Hepatocyte (in vitro differentiated cells): ENCODE data around the gene DEFB129.

Experiments used
- EZH2 ChIP-seq: fragments of 200-600 bp; sonication (generic); IDR thresholded peaks from 2 replicates; pipeline ENCODE4 v1.6.1; 2016; ENCODE audit warnings: antibody characterized with exemption, mild to moderate bottlenecking, borderline replicate concordance
- TF ChIP-seq, protein P1 (sequence below): fragments of 200-600 bp; sonication (generic); IDR thresholded peaks from 2 replicates; pipeline ENCODE4 v1.5.1; 2016; ENCODE audit warnings: antibody characterized with exemption, mild to moderate bottlenecking; ENCODE audit not compliant: poor library complexity

DNA sequence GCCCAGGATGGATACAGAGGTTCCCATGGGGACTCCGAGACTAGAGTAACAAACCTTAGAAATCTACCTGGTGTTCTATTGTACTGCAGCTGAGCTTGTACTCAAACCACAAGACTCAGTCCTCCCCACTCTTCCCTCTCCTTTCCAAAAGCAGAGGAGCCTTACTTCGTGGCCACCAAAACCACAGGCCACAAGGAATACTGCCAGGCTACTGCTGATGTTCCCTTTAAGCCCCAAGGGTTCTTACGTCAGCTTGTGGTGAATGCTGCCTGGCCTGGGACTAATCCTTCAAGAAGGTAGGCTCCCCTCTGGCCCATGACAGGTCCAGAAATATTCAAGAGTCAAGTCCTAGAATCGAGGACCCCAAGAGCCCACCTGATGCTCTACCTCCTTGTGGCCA, 27.1 kb upstream of the DEFB129 start:
- TF ChIP-seq EZH2, result no peak
- TF ChIP-seq, protein P1, sequence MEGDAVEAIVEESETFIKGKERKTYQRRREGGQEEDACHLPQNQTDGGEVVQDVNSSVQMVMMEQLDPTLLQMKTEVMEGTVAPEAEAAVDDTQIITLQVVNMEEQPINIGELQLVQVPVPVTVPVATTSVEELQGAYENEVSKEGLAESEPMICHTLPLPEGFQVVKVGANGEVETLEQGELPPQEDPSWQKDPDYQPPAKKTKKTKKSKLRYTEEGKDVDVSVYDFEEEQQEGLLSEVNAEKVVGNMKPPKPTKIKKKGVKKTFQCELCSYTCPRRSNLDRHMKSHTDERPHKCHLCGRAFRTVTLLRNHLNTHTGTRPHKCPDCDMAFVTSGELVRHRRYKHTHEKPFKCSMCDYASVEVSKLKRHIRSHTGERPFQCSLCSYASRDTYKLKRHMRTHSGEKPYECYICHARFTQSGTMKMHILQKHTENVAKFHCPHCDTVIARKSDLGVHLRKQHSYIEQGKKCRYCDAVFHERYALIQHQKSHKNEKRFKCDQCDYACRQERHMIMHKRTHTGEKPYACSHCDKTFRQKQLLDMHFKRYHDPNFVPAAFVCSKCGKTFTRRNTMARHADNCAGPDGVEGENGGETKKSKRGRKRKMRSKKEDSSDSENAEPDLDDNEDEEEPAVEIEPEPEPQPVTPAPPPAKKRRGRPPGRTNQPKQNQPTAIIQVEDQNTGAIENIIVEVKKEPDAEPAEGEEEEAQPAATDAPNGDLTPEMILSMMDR, result no peak
